ENCODE data around the gene BRINP1.

GRCh38 chr9:119370816-119371215, 1.6 kb upstream of the BRINP1 start:
- no peak for TF ChIP-seq CTCF (conservative IDR thresholded peaks at IDR 0.05; ENCODE audit: low read length)
- no peak for TF ChIP-seq EZH2phosphoT487 (IDR thresholded peaks at IDR 0.05; ENCODE audit: borderline replicate concordance, low read depth, low read length)

All from OCI-LY7 (cell line).